ENCODE data around the gene ZDHHC4. TPM values are rescaled to one million over a fixed set of nuclear protein-coding genes. Genes with fewer than 3 reads are reported as not detected.
A peak's percentile ranks its signal among the peaks of the same experiment; 100 is the strongest.

Gene ZDHHC4
- total RNA-seq, 4 donors from 2014 or later, result 9.4 to 29.4 (median 23.0) TPM

DNA sequence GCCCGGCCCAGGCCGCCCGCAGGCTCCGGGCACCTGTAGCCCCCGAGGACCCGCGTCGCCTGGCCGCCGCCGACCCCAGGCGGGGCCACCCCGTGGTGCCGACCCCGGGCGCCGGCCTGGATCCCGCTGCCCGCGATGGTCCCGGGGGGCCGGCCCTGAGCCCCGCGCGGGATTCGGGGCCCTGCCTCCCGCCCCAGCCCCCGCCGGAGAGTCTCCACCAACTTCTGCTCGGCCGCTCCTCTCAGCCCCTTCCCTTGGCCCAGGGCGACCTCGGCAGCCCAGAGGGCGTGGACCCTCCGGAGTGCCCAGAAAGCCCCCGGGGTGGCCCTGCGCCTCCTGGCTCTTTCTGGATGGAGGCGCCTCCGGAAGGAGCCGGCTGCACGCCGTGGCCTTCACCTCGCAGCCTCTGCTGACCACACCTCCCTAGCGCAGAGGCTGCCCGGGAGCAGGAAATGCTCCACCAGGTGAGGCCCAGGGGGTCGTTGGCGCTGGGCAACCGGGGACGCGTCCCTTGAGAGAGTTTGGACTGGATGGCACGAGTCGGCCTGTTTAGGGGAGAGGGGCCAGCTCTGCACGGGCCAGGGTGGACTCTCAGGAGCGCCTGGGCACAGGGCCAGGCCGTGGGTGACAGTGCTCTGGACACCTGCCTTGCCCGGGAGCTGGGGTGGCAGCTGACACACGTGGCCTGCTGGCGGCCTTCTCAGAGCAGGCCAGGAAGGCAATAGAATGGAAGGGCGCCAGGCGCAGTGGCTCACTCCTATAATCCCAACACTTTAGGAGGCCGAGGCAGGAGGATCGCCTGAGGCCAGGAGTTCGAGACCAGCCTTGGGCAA is 38.7 kb downstream of the ZDHHC4 start:
- peaks cover 0 to 22% (median 8%) of the 10 kb centered on the region in 3 donors for H3K4me1 ChIP-seq
- DNase-seq, result no peak
- H3K36me3 ChIP-seq, result peaks cover 0 to 1% (median 0%) of the 10 kb centered on the region in 3 donors
- WGBS, 2 donors, result 72 to 80% methylated on average over 1 to 5 of the region's 63 CpGs
- intact Hi-C loops (cut with DNase I), result no loop called here
- peak overlapping the region; percentile 43 to 83 (median 62) for H3K4me3 ChIP-seq
- H3K27me3 ChIP-seq, result peaks cover 0 to 29% (median 0%) of the 10 kb centered on the region in 4 donors
- no peaks in the 10 kb centered on the region for H3K9me3 ChIP-seq
- H3K27ac ChIP-seq, result peak overlapping the region in 2 of 4 donors; percentile 39 to 55
- TF ChIP-seq POLR2A (IDR thresholded peaks at IDR 0.05), result no peak
- TF ChIP-seq, protein P1, sequence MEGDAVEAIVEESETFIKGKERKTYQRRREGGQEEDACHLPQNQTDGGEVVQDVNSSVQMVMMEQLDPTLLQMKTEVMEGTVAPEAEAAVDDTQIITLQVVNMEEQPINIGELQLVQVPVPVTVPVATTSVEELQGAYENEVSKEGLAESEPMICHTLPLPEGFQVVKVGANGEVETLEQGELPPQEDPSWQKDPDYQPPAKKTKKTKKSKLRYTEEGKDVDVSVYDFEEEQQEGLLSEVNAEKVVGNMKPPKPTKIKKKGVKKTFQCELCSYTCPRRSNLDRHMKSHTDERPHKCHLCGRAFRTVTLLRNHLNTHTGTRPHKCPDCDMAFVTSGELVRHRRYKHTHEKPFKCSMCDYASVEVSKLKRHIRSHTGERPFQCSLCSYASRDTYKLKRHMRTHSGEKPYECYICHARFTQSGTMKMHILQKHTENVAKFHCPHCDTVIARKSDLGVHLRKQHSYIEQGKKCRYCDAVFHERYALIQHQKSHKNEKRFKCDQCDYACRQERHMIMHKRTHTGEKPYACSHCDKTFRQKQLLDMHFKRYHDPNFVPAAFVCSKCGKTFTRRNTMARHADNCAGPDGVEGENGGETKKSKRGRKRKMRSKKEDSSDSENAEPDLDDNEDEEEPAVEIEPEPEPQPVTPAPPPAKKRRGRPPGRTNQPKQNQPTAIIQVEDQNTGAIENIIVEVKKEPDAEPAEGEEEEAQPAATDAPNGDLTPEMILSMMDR (IDR thresholded peaks at IDR 0.05), result no peak

DNA sequence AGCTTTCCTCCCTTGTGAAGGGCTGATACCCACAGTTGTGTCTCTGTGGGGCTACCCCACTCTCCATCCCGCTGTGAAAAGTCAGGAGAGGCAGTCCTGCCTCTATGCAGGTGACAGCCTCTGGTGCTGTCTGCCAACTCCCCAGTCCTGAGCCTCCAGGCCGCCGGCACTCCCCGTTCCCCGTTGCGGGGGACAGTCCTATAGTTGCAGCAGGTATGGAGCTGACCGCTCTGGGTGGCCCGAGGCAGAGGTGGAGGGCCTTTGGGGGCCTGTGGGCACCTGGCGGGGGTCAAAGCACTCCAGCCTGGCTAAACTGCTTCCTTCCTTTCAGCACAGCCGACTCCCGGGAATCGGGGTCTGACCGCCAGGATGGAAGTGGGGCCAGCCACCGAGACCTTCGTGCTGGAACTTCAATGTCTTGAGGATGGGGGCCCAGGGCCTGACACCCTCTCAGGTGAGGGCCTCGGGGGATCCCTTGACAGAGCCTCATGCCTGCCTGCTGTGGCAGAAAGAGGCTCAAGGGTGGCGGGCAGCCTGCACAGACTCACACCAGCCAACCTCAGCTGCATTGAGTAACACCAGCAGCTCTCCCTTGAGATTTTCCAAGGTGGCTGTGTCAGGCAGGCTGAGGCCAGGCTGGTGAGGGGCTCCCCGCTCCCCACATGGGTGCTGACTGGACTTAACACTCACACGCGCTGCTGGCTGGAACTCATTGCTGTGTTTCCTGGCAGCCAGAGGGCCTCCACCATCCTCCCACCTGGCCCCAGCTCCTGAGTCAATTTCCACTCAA is 39.8 kb downstream of the ZDHHC4 start:
- DNase-seq, result no peak
- H3K27ac ChIP-seq, result no peak overlapping the region
- intact Hi-C loops (cut with DNase I), result no loop called here
- H3K9me3 ChIP-seq, result no peaks in the 10 kb centered on the region
- H3K4me1 ChIP-seq, result peaks cover 0 to 22% (median 8%) of the 10 kb centered on the region in 3 donors
- TF ChIP-seq POLR2A (IDR thresholded peaks at IDR 0.05), result no peak
- TF ChIP-seq, protein P1 (IDR thresholded peaks at IDR 0.05), result no peak
- H3K27me3 ChIP-seq, result peaks cover 0 to 29% (median 0%) of the 10 kb centered on the region in 4 donors
- H3K36me3 ChIP-seq, result peaks cover 0 to 12% (median 0%) of the 10 kb centered on the region in 3 donors
- WGBS, 2 donors, result 80 to 100% methylated on average over 3 to 6 of the region's 20 CpGs
- H3K4me3 ChIP-seq, result no peak overlapping the region

DNA sequence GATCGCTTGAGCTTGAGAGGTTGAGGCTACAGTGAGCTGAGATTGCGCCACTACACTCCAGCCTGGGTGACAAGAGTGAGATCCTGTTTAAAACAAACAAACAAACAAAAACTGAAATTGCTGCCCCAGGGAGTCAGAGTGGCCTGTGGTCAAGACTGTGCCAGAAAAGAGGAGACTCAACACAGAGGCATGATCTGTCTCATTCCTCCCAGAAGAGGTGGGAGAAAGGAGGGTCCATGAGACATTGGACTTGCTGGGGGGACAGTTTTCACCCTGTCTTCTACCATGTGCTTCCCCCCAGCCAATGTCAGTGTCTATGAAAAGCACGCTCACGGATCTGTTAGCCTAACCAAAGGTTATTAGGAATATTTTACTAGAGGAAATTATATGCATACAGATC is 41.4 kb downstream of the ZDHHC4 start:
- Histone ChIP-seq H3K9me3 (no peaks in the 10 kb centered on the region), H3K36me3 (peaks cover 0 to 28% (median 0%) of the 10 kb centered on the region in 3 donors), H3K4me3 (no peak overlapping the region), H3K4me1 (peaks cover 0 to 22% (median 8%) of the 10 kb centered on the region in 3 donors), H3K27ac (no peak overlapping the region), H3K27me3 (peaks cover 0 to 25% (median 0%) of the 10 kb centered on the region in 4 donors)
- no peak for DNase-seq
- WGBS, 2 donors, result 66 to 79% methylated on average over 4 of the region's 4 CpGs
- TF ChIP-seq POLR2A (IDR thresholded peaks at IDR 0.05), result no peak
- TF ChIP-seq, protein P1 (IDR thresholded peaks at IDR 0.05), result no peak
- intact Hi-C loops (cut with DNase I), result no loop called here

DNA sequence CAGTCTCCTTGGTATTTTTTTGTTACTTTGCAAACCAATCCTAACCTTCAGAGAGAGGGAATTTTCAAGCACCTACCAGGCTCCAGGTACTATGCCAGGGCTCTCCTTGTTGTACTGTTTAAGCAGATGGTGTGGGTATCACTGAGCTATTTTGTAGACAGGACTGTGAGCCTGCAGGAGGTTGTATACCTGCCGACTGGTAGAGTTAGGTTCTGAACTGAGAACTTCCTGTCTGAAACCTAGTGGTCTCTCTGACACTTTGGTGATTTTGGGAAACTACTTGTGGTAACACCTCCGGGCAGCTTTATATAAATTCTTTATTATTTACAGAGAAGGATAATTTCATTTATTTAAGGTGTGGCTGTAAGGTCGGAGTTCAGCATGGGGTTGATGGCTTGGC is 42.7 kb downstream of the ZDHHC4 start:
- no peak for TF ChIP-seq POLR2A (IDR thresholded peaks at IDR 0.05)
- TF ChIP-seq, protein P1 (IDR thresholded peaks at IDR 0.05), result no peak
- intact Hi-C loops (cut with DNase I), result no loop called here
- no peak overlapping the region for H3K27ac ChIP-seq
- DNase-seq, result no peak
- 81 to 85% methylated on average over 3 of the region's 3 CpGs for WGBS, 2 donors
- peaks cover 0 to 12% (median 0%) of the 10 kb centered on the region in 4 donors for H3K27me3 ChIP-seq
- no peaks in the 10 kb centered on the region for H3K9me3 ChIP-seq
- peaks cover 0 to 33% (median 0%) of the 10 kb centered on the region in 3 donors for H3K36me3 ChIP-seq
- H3K4me3 ChIP-seq, result no peak overlapping the region
- peaks cover 0 to 23% (median 8%) of the 10 kb centered on the region in 3 donors for H3K4me1 ChIP-seq
